ENCODE data around the gene ERICH6B. TPM values are rescaled to one million over a fixed set of nuclear protein-coding genes. Genes with fewer than 3 reads are reported as not detected.
A peak's percentile ranks its signal among the peaks of the same experiment; 100 is the strongest.

Gene ERICH6B
- total and polyA plus RNA-seq, 10 of the 15 experiments (the other 5 are each of a cell fraction or from before 2014, with no cell fraction given), result 0.27 to 0.75 (median 0.33) TPM; not detected in 7

- FAIRE-seq, result no peak
- WGBS (ENCODE audit: insufficient coverage, insufficient replicate concordance, low lambda C conversion rate, missing lambda C conversion rate), result 31% methylated on average over 2 of the region's 2 CpGs
- TF ChIP-seq ZNF217 (IDR thresholded peaks at IDR 0.05) (no peak), REST (IDR thresholded peaks at IDR 0.05; ENCODE audit: low read depth, low read length) (peak; percentile 74)
Observed at GRCh38 chr13:45595965-45596364, 19.6 kb downstream of the ERICH6B start.

GRCh38 chr13:45594764-45595163 is 20.8 kb downstream of the ERICH6B start:
- in situ Hi-C loops (cut with MboI) (no loop called here), intact Hi-C loops (cut with micrococcal nuclease; ENCODE audit: unreplicated experiment) (no loop called here)
- no peaks in the 10 kb centered on the region; a peak in 1 of 4 replicates for H3K27me3 ChIP-seq (replicated peaks in 1 of 2; ENCODE audit: control insufficient read depth in 2 of 2, insufficient read depth in 2 of 2, low read length in 1 of 2)
- H3K9me3 ChIP-seq (replicated peaks; ENCODE audit: control insufficient read depth, insufficient read depth, low read length), result no peaks in the 10 kb centered on the region; the same call in 2 of the 3 replicates
- SMC1A ChIA-PET (ENCODE audit: uncharacterized antibody, unreplicated experiment), result no interaction called here
- POLR2A ChIA-PET, result no interaction called here
- CTCF ChIA-PET, result no interaction called here
- no peak overlapping the region for H2AFZ ChIP-seq (ENCODE audit: control insufficient read depth, low read depth, low read length)
- H4K20me1 ChIP-seq (ENCODE audit: control insufficient read depth, insufficient read depth), result no peaks in the 10 kb centered on the region
- ATAC-seq, result no peak
- BruUV-seq (replicated peaks), result no TSS peak
- no peak for DNase-seq (ENCODE audit: low read depth, low spot score)
- H3K4me3 ChIP-seq, result no peak overlapping the region
- H3K36me3 ChIP-seq (ENCODE audit: control insufficient read depth in 2 of 2, insufficient read depth in 2 of 2, low read length in 1 of 2), result no peaks in the 10 kb centered on the region
- FAIRE-seq, result no peak
- 3% methylated on average over 3 of the region's 3 CpGs for WGBS (ENCODE audit: insufficient coverage, insufficient replicate concordance, low lambda C conversion rate, missing lambda C conversion rate)
- H3K4me2 ChIP-seq (ENCODE audit: control insufficient read depth, insufficient read depth), result no peak overlapping the region
- RAD21 ChIA-PET (ENCODE audit: unreplicated experiment), result no interaction called here
- H3K9ac ChIP-seq (ENCODE audit: control insufficient read depth, insufficient read depth, low read length), result no peak overlapping the region
- H3K4me1 ChIP-seq (ENCODE audit: control insufficient read depth, insufficient read depth, low read length), result no peaks in the 10 kb centered on the region; the same call in 1 of the 2 replicates
- no peak overlapping the region for H3K27ac ChIP-seq (ENCODE audit: control insufficient read depth, insufficient read depth)
- no peaks in the 10 kb centered on the region for H3K79me2 ChIP-seq (ENCODE audit: control insufficient read depth, insufficient read depth, low read length)
- TF ChIP-seq NFIC (IDR thresholded peaks at IDR 0.05; ENCODE audit: low read depth, low read length), result no peak
- no peak for TF ChIP-seq GABPA (IDR thresholded peaks at IDR 0.05; ENCODE audit: low read depth)
- TF ChIP-seq ESRRA (IDR thresholded peaks at IDR 0.05; ENCODE audit: low read length), result no peak
- TF ChIP-seq ZNF384 (IDR thresholded peaks at IDR 0.05; ENCODE audit: borderline replicate concordance, low read depth, low read length), result no peak
- no peak for TF ChIP-seq ZBTB4 (CRISPR knock-in tag; IDR thresholded peaks at IDR 0.05)
- TF ChIP-seq WRNIP1 (IDR thresholded peaks at IDR 0.05; ENCODE audit: borderline replicate concordance, low read depth, low read length), result no peak
- no peak for TF ChIP-seq SREBF1 (IDR thresholded peaks at IDR 0.05; ENCODE audit: low read length)
- TF ChIP-seq CHD2 (IDR thresholded peaks at IDR 0.05; ENCODE audit: borderline replicate concordance, low read depth, low read length), result no peak
- no peak for TF ChIP-seq MTA2 (IDR thresholded peaks at IDR 0.05; ENCODE audit: low read depth)
- TF ChIP-seq JUNB (IDR thresholded peaks at IDR 0.05), result no peak

More at GRCh38 chr13:45595965-45596364, 19.6 kb downstream of the ERICH6B start:
- H3K4me1 ChIP-seq (ENCODE audit: control insufficient read depth, insufficient read depth, low read length), result no peaks in the 10 kb centered on the region; the same call in 1 of the 2 replicates
- H4K20me1 ChIP-seq (ENCODE audit: control insufficient read depth, insufficient read depth), result no peaks in the 10 kb centered on the region
- no peaks in the 10 kb centered on the region for H3K79me2 ChIP-seq (ENCODE audit: control insufficient read depth, insufficient read depth, low read length)
- intact Hi-C loops (cut with micrococcal nuclease; ENCODE audit: unreplicated experiment), result no loop called here
- no peaks in the 10 kb centered on the region; the same call in 2 of the 3 replicates for H3K9me3 ChIP-seq (replicated peaks; ENCODE audit: control insufficient read depth, insufficient read depth, low read length)
- H3K36me3 ChIP-seq (ENCODE audit: control insufficient read depth in 2 of 2, insufficient read depth in 2 of 2, low read length in 1 of 2), result no peaks in the 10 kb centered on the region
- no peak overlapping the region for H3K4me3 ChIP-seq
- ChIA-PET RAD21 (ENCODE audit: unreplicated experiment) (no interaction called here), CTCF (interaction anchor here (0.7 kb wide), 1 partner anchor 284 kb away, joined by 3 read pairs; no protein-coding TSS in a partner anchor), SMC1A (ENCODE audit: uncharacterized antibody, unreplicated experiment) (no interaction called here), POLR2A (no interaction called here)
- DNase-seq (ENCODE audit: low read depth, low spot score) (no peak), ATAC-seq (no peak)
- H3K4me2 ChIP-seq (ENCODE audit: control insufficient read depth, insufficient read depth), result no peak overlapping the region
- no peak overlapping the region for H2AFZ ChIP-seq (ENCODE audit: control insufficient read depth, low read depth, low read length)
- no peak overlapping the region for H3K27ac ChIP-seq (ENCODE audit: control insufficient read depth, insufficient read depth)
- BruUV-seq (replicated peaks), result no TSS peak
- no peak overlapping the region for H3K9ac ChIP-seq (ENCODE audit: control insufficient read depth, insufficient read depth, low read length)
- in situ Hi-C loops (cut with MboI), result no loop called here
- peaks cover 0 to 2% of the 10 kb centered on the region in 2 experiments; a peak in 2 of 4 replicates for H3K27me3 ChIP-seq (replicated peaks in 1 of 2; ENCODE audit: control insufficient read depth in 2 of 2, insufficient read depth in 2 of 2, low read length in 1 of 2)
